ENCODE results near the gene FAM169A. TPM values are rescaled to one million over a fixed set of nuclear protein-coding genes. Genes with fewer than 3 reads are reported as not detected.

The FAM169A gene
- polyA plus RNA-seq, 2 donors: 0.28 to 0.29 TPM

GRCh38 chr5:74851684-74852353 lies 14.4 kb downstream of the FAM169A start:
- Histone ChIP-seq H3K27me3 (ENCODE audit: control insufficient read depth in 1 of 2, insufficient read depth in 2 of 2, low read length in 2 of 2) (no peaks in the 10 kb centered on the region), H3K9me3 (ENCODE audit: control insufficient read depth in 2 of 2, insufficient read depth in 1 of 2, low read depth in 1 of 2, low read length in 1 of 2) (peaks cover 0 to 3% of the 10 kb centered on the region in 2 donors), H3K4me3 (ENCODE audit: low read depth in 1 of 2, low read length in 2 of 2) (no peak overlapping the region), H3K36me3 (ENCODE audit: control insufficient read depth in 2 of 2, insufficient read depth in 2 of 2, low read length in 1 of 2) (no peaks in the 10 kb centered on the region), H3K4me1 (ENCODE audit: control insufficient read depth in 2 of 2, insufficient read depth in 2 of 2, low read length in 1 of 2) (no peaks in the 10 kb centered on the region), H3K27ac (ENCODE audit: low read depth in 2 of 2, low read length in 1 of 2) (no peak overlapping the region)
- WGBS, 2 donors: 31 to 46% methylated on average over 4 of the region's 4 CpGs

- H3K27me3 ChIP-seq (ENCODE audit: control insufficient read depth in 1 of 2, insufficient read depth in 2 of 2, low read length in 2 of 2): no peaks in the 10 kb centered on the region
- 63 to 69% methylated on average over 4 of the region's 4 CpGs for WGBS, 2 donors
- H3K36me3 ChIP-seq (ENCODE audit: control insufficient read depth in 2 of 2, insufficient read depth in 2 of 2, low read length in 1 of 2): no peaks in the 10 kb centered on the region
- no peak overlapping the region for H3K27ac ChIP-seq (ENCODE audit: low read depth in 2 of 2, low read length in 1 of 2)
- H3K4me3 ChIP-seq (ENCODE audit: low read depth in 1 of 2, low read length in 2 of 2): no peak overlapping the region
- no peaks in the 10 kb centered on the region for H3K4me1 ChIP-seq (ENCODE audit: control insufficient read depth in 2 of 2, insufficient read depth in 2 of 2, low read length in 1 of 2)
- peaks cover 0 to 3% of the 10 kb centered on the region in 2 donors for H3K9me3 ChIP-seq (ENCODE audit: control insufficient read depth in 2 of 2, insufficient read depth in 1 of 2, low read depth in 1 of 2, low read length in 1 of 2)
Observed at GRCh38 chr5:74850789-74851425, 15.3 kb downstream of the FAM169A start.

GRCh38 chr5:74850030-74850429 lies 16.2 kb downstream of the FAM169A start:
- WGBS, 2 donors: 64 to 71% methylated on average over 8 of the region's 8 CpGs
- Histone ChIP-seq H3K4me1 (ENCODE audit: control insufficient read depth in 2 of 2, insufficient read depth in 2 of 2, low read length in 1 of 2) (no peaks in the 10 kb centered on the region), H3K4me3 (ENCODE audit: low read depth in 1 of 2, low read length in 2 of 2) (no peak overlapping the region), H3K9me3 (ENCODE audit: control insufficient read depth in 2 of 2, insufficient read depth in 1 of 2, low read depth in 1 of 2, low read length in 1 of 2) (peaks cover 0 to under 1% of the 10 kb centered on the region in 2 donors), H3K27me3 (ENCODE audit: control insufficient read depth in 1 of 2, insufficient read depth in 2 of 2, low read length in 2 of 2) (no peaks in the 10 kb centered on the region), H3K27ac (ENCODE audit: low read depth in 2 of 2, low read length in 1 of 2) (no peak overlapping the region), H3K36me3 (ENCODE audit: control insufficient read depth in 2 of 2, insufficient read depth in 2 of 2, low read length in 1 of 2) (no peaks in the 10 kb centered on the region)

DNA sequence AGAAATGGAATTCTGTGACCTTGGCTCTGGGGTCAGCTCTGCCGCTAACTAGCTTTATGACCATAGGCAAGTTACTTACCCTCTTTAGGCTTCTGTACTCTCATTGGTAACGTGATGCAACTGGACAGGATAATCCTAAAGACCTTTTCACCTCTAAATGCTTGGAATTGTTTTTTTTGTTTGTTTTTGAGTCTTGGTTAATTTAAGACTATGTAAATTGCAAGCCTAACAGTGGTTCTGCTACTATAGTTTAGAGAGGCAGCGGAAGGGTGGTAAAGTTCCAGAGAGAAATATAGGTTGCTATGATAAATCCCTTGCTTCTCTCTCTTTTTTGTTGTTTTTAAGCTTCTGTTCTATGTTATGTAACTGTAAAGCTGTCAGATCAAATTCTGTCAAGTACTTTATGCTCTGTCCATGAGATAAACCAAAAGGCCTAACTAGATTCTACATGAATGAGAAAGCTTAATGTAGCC lies 17.6 kb downstream of the FAM169A start:
- Histone ChIP-seq H3K4me1 (ENCODE audit: control insufficient read depth in 2 of 2, insufficient read depth in 2 of 2, low read length in 1 of 2) (no peaks in the 10 kb centered on the region), H3K4me3 (ENCODE audit: low read depth in 1 of 2, low read length in 2 of 2) (no peak overlapping the region)
- 90 to 97% methylated on average over 3 of the region's 3 CpGs for WGBS, 2 donors

DNA sequence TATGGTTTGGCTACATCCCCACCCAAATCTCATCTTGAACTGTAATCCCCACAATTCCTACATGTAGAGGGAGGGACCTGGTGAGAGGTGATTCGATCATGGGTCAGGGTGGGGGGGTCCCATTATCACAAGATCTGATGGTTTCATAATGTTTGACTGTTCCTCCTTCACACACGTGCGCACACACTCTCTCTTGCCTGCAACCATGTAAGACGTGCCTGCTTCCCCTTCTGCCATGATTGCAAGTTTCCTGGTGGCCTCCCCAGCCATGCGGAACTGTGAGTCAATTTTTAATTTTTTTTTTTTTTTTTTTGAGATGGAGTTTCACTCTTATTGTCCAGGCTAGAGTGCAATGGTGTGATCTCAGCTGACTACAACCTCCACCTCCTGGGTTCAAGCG lies 27.0 kb downstream of the FAM169A start:
- Histone ChIP-seq H3K4me3 (ENCODE audit: low read depth in 1 of 2, low read length in 2 of 2) (no peak overlapping the region), H3K9me3 (ENCODE audit: control insufficient read depth in 2 of 2, insufficient read depth in 1 of 2, low read depth in 1 of 2, low read length in 1 of 2) (no peaks in the 10 kb centered on the region), H3K4me1 (ENCODE audit: control insufficient read depth in 2 of 2, insufficient read depth in 2 of 2, low read length in 1 of 2) (no peaks in the 10 kb centered on the region), H3K36me3 (ENCODE audit: control insufficient read depth in 2 of 2, insufficient read depth in 2 of 2, low read length in 1 of 2) (no peaks in the 10 kb centered on the region), H3K27me3 (ENCODE audit: control insufficient read depth in 1 of 2, insufficient read depth in 2 of 2, low read length in 2 of 2) (no peaks in the 10 kb centered on the region), H3K27ac (ENCODE audit: low read depth in 2 of 2, low read length in 1 of 2) (no peak overlapping the region)
- WGBS, 2 donors: 89 to 93% methylated on average over 6 of the region's 6 CpGs

More for the DNA sequence above, 17.6 kb downstream of the FAM169A start:
- no peaks in the 10 kb centered on the region for H3K9me3 ChIP-seq (ENCODE audit: control insufficient read depth in 2 of 2, insufficient read depth in 1 of 2, low read depth in 1 of 2, low read length in 1 of 2)
- H3K36me3 ChIP-seq (ENCODE audit: control insufficient read depth in 2 of 2, insufficient read depth in 2 of 2, low read length in 1 of 2): no peaks in the 10 kb centered on the region
- no peak overlapping the region for H3K27ac ChIP-seq (ENCODE audit: low read depth in 2 of 2, low read length in 1 of 2)
- H3K27me3 ChIP-seq (ENCODE audit: control insufficient read depth in 1 of 2, insufficient read depth in 2 of 2, low read length in 2 of 2): no peaks in the 10 kb centered on the region

- no peak overlapping the region for H3K27ac ChIP-seq (ENCODE audit: low read depth in 2 of 2, low read length in 1 of 2)
- H3K9me3 ChIP-seq (ENCODE audit: control insufficient read depth in 2 of 2, insufficient read depth in 1 of 2, low read depth in 1 of 2, low read length in 1 of 2): no peaks in the 10 kb centered on the region
- H3K4me3 ChIP-seq (ENCODE audit: low read depth in 1 of 2, low read length in 2 of 2): no peak overlapping the region
- 69 to 72% methylated on average over 2 of the region's 2 CpGs for WGBS, 2 donors
- H3K27me3 ChIP-seq (ENCODE audit: control insufficient read depth in 1 of 2, insufficient read depth in 2 of 2, low read length in 2 of 2): no peaks in the 10 kb centered on the region
- no peaks in the 10 kb centered on the region for H3K4me1 ChIP-seq (ENCODE audit: control insufficient read depth in 2 of 2, insufficient read depth in 2 of 2, low read length in 1 of 2)
- H3K36me3 ChIP-seq (ENCODE audit: control insufficient read depth in 2 of 2, insufficient read depth in 2 of 2, low read length in 1 of 2): no peaks in the 10 kb centered on the region
Observed at GRCh38 chr5:74838262-74838661, 27.9 kb downstream of the FAM169A start.

DNA sequence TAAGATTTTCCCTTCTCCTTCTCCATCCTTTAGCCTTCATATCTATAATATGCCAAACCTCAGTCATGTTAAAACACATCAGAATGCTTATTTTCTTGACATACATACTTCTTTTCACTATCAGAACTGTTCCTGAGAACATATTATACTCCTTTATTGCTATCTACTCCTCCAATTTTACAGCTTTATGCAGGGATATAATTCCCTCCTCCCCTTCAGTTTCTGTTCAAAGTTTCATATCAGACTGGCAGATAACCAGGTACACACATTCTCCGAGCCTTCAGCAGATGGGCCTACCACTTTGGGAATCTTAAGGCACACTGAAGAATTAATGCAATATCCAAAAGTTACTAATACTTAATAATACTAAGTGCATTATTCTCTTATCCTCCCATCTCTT lies 29.1 kb downstream of the FAM169A start:
- Histone ChIP-seq H3K9me3 (ENCODE audit: control insufficient read depth in 2 of 2, insufficient read depth in 1 of 2, low read depth in 1 of 2, low read length in 1 of 2) (no peaks in the 10 kb centered on the region), H3K27me3 (ENCODE audit: control insufficient read depth in 1 of 2, insufficient read depth in 2 of 2, low read length in 2 of 2) (no peaks in the 10 kb centered on the region), H3K27ac (ENCODE audit: low read depth in 2 of 2, low read length in 1 of 2) (no peak overlapping the region), H3K4me1 (ENCODE audit: control insufficient read depth in 2 of 2, insufficient read depth in 2 of 2, low read length in 1 of 2) (no peaks in the 10 kb centered on the region), H3K36me3 (ENCODE audit: control insufficient read depth in 2 of 2, insufficient read depth in 2 of 2, low read length in 1 of 2) (no peaks in the 10 kb centered on the region), H3K4me3 (ENCODE audit: low read depth in 1 of 2, low read length in 2 of 2) (no peak overlapping the region)
- WGBS, 2 donors: 55 to 96% methylated on average over 1 of the region's 1 CpG

DNA sequence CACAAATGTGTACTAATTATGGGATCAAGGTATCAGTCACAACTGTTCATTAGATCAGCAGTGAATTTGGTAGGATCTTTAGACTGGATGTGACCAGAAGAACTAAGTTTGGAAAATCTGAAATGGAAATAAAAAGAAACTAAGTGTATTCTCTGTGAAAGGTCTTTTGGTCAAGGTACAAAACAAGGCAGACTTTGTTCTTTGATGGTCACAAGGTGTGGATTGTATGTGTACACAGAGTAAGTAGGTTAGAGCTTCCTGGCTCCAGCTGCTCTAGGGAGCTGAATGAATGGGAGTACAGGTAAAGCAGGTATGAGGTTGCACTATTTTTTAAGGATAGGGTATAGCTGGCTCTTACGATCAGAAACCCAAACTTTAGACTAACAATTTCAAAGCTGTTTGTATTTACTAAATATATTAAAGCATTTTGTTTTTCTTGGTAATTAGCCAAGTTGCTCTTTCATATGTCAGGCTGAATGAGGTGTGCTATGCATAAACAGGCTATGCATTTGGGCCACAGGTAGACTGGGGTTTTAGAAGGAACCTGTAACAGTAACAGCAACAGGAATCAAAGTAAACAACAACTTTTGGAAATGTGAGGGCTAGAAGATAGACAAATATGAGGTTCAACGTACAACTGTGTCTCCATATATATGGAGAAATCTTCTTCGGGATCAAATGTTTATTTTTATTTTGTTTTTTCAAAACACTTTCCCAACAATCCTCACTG lies 32.5 kb downstream of the FAM169A start:
- WGBS, 2 donors: 86 to 89% methylated on average over 3 of the region's 3 CpGs
- H3K4me3 ChIP-seq (ENCODE audit: low read depth in 1 of 2, low read length in 2 of 2): no peak overlapping the region
- H3K4me1 ChIP-seq (ENCODE audit: control insufficient read depth in 2 of 2, insufficient read depth in 2 of 2, low read length in 1 of 2): no peaks in the 10 kb centered on the region
- no peak overlapping the region for H3K27ac ChIP-seq (ENCODE audit: low read depth in 2 of 2, low read length in 1 of 2)
- H3K9me3 ChIP-seq (ENCODE audit: control insufficient read depth in 2 of 2, insufficient read depth in 1 of 2, low read depth in 1 of 2, low read length in 1 of 2): no peaks in the 10 kb centered on the region
- no peaks in the 10 kb centered on the region for H3K27me3 ChIP-seq (ENCODE audit: control insufficient read depth in 1 of 2, insufficient read depth in 2 of 2, low read length in 2 of 2)
- H3K36me3 ChIP-seq (ENCODE audit: control insufficient read depth in 2 of 2, insufficient read depth in 2 of 2, low read length in 1 of 2): no peaks in the 10 kb centered on the region

DNA sequence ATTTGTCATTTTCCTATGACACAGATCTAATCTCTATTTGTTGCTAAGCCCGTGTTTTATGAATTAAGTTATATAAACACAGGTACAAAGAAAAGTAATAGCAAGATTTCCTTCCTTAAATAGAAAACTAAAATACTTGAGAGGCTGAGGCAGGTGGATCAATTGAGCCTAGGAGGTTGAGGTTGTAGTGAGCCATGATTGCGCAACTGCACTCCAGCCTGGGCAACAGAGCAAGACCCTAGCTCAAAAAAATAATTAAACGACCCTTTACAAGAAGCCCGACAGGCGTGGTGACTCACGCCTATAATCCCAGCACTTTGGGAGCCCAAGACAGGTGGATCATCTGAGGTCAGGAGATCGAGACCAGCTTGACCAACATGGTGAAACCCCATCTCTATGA lies 36.8 kb downstream of the FAM169A start:
- H3K27me3 ChIP-seq (ENCODE audit: control insufficient read depth in 1 of 2, insufficient read depth in 2 of 2, low read length in 2 of 2): no peaks in the 10 kb centered on the region
- H3K4me3 ChIP-seq (ENCODE audit: low read depth in 1 of 2, low read length in 2 of 2): no peak overlapping the region
- H3K27ac ChIP-seq (ENCODE audit: low read depth in 2 of 2, low read length in 1 of 2): no peak overlapping the region
- no peaks in the 10 kb centered on the region for H3K4me1 ChIP-seq (ENCODE audit: control insufficient read depth in 2 of 2, insufficient read depth in 2 of 2, low read length in 1 of 2)
- WGBS, 2 donors: 83 to 87% methylated on average over 7 of the region's 7 CpGs
- no peaks in the 10 kb centered on the region for H3K36me3 ChIP-seq (ENCODE audit: control insufficient read depth in 2 of 2, insufficient read depth in 2 of 2, low read length in 1 of 2)
- no peaks in the 10 kb centered on the region for H3K9me3 ChIP-seq (ENCODE audit: control insufficient read depth in 2 of 2, insufficient read depth in 1 of 2, low read depth in 1 of 2, low read length in 1 of 2)

Measured in esophagus (tissue), 2 donors.